22Rv1 (cell line): ENCODE measurements around the gene PPP1R12B.

Source experiments
- H3K27ac ChIP-seq: fragments of 450-650 bp; 2 replicates; pipeline ENCODE4 v1.5.1; 2017
- CTCF ChIP-seq: fragments of 450-650 bp; IDR thresholded peaks from 2 replicates; pipeline ENCODE4 v1.5.1; 2017; ENCODE audit warnings: mild to moderate bottlenecking
- ZFX ChIP-seq: fragments of 450-650 bp; IDR thresholded peaks from 2 replicates; pipeline ENCODE4 v1.6.1; 2017; ENCODE audit warnings: antibody characterized with exemption, borderline replicate concordance

PPP1R12B gene

GRCh38 chr1:202568826-202569225, 220.3 kb downstream of the PPP1R12B start:
- H3K27ac ChIP-seq, result no peak overlapping the region

DNA sequence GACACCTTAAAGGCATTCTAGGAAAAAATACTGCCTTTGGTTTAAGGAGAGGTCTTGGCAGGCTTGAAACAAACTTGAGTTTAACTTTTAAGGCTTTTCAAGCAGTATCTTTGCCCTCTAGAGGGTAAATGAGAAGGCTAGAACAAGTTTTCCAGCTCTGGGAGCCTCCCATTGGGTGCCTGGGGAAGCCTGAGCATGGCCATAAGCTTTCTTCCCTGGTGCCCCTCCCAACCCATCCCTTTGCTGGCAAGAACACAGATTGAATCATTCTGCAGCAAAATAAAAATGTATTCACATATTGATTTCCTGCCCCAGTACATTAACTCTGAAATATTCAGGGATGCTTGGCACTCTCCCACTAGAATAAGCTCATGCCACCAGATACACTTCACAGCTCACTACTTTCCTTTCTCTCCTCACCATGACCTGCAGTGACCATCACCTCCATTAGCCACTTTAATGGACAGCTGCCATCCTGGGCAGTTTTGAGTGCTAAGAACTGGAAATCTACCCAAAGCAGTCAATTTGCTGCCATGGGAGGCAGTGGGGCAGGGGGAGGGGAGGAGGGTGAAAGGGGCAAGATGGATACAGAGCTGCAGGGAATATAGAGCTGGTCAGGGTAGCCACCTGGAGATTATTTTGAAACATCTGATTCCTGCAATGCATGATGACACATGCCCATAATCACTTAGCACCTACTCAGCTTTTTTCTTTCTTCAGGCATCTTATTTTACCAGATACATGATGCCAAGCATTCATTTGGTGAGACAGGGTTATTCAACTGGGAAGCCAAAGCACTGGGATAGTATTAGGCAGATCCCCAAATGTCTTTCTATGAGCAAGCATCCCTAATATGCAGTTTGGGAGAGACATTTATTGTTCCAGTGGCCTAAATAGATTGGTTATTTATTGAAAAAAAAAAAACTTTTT, 221.2 kb downstream of the PPP1R12B start:
- no peak for TF ChIP-seq CTCF
- TF ChIP-seq ZFX, result no peak
- H3K27ac ChIP-seq, result no peak overlapping the region

More at GRCh38 chr1:202568826-202569225, 220.3 kb downstream of the PPP1R12B start:
- TF ChIP-seq ZFX (no peak), CTCF (no peak)

GRCh38 chr1:202571719-202572339, 223.3 kb downstream of the PPP1R12B start:
- H3K27ac ChIP-seq, result no peak overlapping the region
- peak; percentile 99 for TF ChIP-seq CTCF
- TF ChIP-seq ZFX, result no peak

- no peak for TF ChIP-seq ZFX
- TF ChIP-seq CTCF, result no peak
- no peak overlapping the region for H3K27ac ChIP-seq
Measured at GRCh38 chr1:202572867-202573266, 224.4 kb downstream of the PPP1R12B start.

DNA sequence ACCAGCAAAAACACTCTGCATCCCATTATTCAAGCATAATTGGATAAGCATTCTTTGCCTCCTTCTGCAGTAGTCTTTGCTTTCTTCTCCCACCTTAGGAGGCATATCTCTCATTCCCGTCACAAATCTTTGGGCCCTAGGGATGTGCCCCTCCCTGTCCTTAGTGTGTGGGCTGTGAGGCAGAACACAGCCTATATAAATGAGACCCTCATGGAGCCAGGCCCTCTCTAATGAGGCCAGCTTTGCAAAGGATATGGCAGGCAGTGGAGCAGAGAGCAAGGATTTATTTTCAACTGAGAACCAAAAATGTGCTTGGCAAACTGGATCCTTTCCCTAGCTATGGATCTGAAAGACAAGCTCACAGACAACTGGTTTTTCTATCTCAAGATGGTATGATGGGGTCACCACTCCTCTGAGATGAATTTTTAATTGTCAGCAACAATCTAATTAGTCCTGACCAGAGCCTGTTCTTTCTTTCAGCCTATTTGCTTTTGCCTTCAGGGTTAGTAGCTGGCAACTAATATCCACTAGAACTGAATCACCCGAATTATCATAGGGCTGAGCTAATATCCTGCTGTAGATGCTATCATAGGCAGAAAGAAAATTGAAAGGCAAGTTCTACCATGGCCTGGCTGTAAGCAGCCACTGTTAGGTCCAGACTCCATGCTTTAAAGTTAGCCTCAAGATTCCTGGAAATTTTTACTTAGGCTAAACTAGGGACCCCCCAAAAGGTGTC, 227.6 kb downstream of the PPP1R12B start:
- H3K27ac ChIP-seq, result no peak overlapping the region
- no peak for TF ChIP-seq ZFX
- no peak for TF ChIP-seq CTCF

GRCh38 chr1:202576816-202577215, 228.3 kb downstream of the PPP1R12B start:
- no peak overlapping the region for H3K27ac ChIP-seq
- TF ChIP-seq ZFX (no peak), CTCF (no peak)

DNA sequence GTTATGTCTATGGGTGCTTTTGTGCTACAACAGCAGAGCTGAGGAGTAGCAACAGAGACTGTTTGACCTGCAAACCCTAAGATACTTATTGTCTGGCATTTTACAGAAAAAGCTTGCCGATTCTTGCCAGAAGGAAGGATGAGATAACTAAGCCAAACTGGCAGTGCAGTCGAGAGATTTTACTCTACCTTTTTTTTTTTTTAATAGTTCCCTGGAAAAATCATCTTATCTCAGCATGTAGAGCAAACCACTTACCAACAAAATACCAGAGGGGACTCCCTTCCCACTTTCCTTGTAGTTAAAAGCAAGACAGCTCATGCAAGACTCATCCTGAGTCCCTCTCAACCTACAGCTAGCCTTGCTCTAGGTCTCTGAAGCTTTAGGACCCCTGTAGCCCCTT, 228.9 kb downstream of the PPP1R12B start:
- TF ChIP-seq ZFX, result no peak
- TF ChIP-seq CTCF, result no peak
- no peak overlapping the region for H3K27ac ChIP-seq
